Fibroblast of lung (primary cell): ENCODE data around the gene RPL22. TPM values are rescaled to one million over a fixed set of nuclear protein-coding genes. Genes with fewer than 3 reads are reported as not detected.

Source experiments
- DNase-seq, 2 donors: peaks; one replicate each; pipeline versions ENCODE4 v3.0.0 to v3.0.0-alpha.2; 2010; ENCODE audit warnings: low read depth in 2 of 2
- H2AFZ ChIP-seq: 2 replicates; pipeline ENCODE4 v1.5.1; 2012; ENCODE audit warnings: low read length, control low read depth, inconsistent platforms
- H3K27ac ChIP-seq: 2 replicates; pipeline ENCODE4 v1.5.1; 2011; ENCODE audit warnings: low read length, control low read depth; ENCODE audit not compliant: insufficient read depth
- H3K27me3 ChIP-seq: 2 replicates; pipeline ENCODE4 v1.5.1; 2011; ENCODE audit warnings: mild to moderate bottlenecking, low read length; ENCODE audit not compliant: control insufficient read depth, insufficient read depth
- H3K36me3 ChIP-seq: 2 replicates; pipeline ENCODE4 v1.5.1; 2011; ENCODE audit warnings: low read length; ENCODE audit not compliant: control insufficient read depth, insufficient read depth
- H3K4me1 ChIP-seq: 2 replicates; pipeline ENCODE4 v1.5.1; 2011; ENCODE audit warnings: low read length; ENCODE audit not compliant: control insufficient read depth, insufficient read depth; ENCODE audit errors: extremely low read depth
- H3K4me2 ChIP-seq: 2 replicates; pipeline ENCODE4 v1.5.1; 2011; ENCODE audit warnings: low read length, control low read depth; ENCODE audit not compliant: insufficient read depth; ENCODE audit errors: extremely low read depth
- H3K4me3 ChIP-seq, 4 experiments: fragments of 200-600 bp in 1 of 4; sonication (generic) in 1 of 4; replicated peaks in 1 of 4; 2 replicates each; pipeline ENCODE4 v1.5.1; 2011 to 2016; ENCODE audit warnings: low read length in 4 of 4, low read depth in 3 of 4, mild to moderate bottlenecking in 3 of 4, control low read depth in 2 of 4, inconsistent platforms in 1 of 4, mixed read lengths in 1 of 4; ENCODE audit not compliant: insufficient read depth in 1 of 4; ENCODE audit errors: control extremely low read depth in 1 of 4
- H3K79me2 ChIP-seq: 2 replicates; pipeline ENCODE4 v1.5.1; 2012; ENCODE audit warnings: mild to moderate bottlenecking, low read length, inconsistent platforms; ENCODE audit not compliant: control insufficient read depth, insufficient read depth
- H3K9ac ChIP-seq: 2 replicates; pipeline ENCODE4 v1.5.1; 2011; ENCODE audit warnings: mild to moderate bottlenecking, low read length, control low read depth; ENCODE audit not compliant: insufficient read depth
- H3K9me3 ChIP-seq: 2 replicates; pipeline ENCODE4 v1.5.1; 2012; ENCODE audit warnings: low read depth, low read length; ENCODE audit not compliant: control insufficient read depth, insufficient read depth
- H4K20me1 ChIP-seq: 2 replicates; pipeline ENCODE4 v1.5.1; 2011; ENCODE audit warnings: low read length; ENCODE audit not compliant: control insufficient read depth, insufficient read depth; ENCODE audit errors: extremely low read depth
- EZH2 ChIP-seq: IDR thresholded peaks from 2 replicates; pipeline ENCODE4 v1.5.1; 2012; ENCODE audit warnings: low read length, control low read depth, mild to moderate bottlenecking; ENCODE audit errors: missing control alignments
- polyA plus RNA-seq, 2 donors: library from polyadenylated mRNA; depleted of rRNA in 1 of 2; stranded (reverse) in 1 of 2; unstranded in 1 of 2; fragments of >200 nt; gene quantifications; 2 replicates each; pipeline ENCODE4 v1.2.1, GENCODE V29; 2011 to 2012; ENCODE audit warnings: missing spikeins in 1 of 2
- total RNA-seq: library from RNA; depleted of rRNA; stranded (reverse); fragments of >200 nt; gene quantifications from 2 replicates; pipeline ENCODE4 v1.2.1, GENCODE V29; 2014
- TF ChIP-seq, protein P1 (sequence below), 2 donors: IDR thresholded peaks in 1 of 2; conservative IDR thresholded peaks in 1 of 2; 1 replicate in 1 of 2; 2 replicates in 1 of 2; pipeline ENCODE4 v1.5.1; 2011 to 2012; ENCODE audit warnings: low read length in 2 of 2, control low read depth in 1 of 2, inconsistent platforms in 1 of 2, low read depth in 1 of 2, mild to moderate bottlenecking in 1 of 2

Gene RPL22
- total and polyA plus RNA-seq, 2 donors (not counting 1 experiment from before 2014, with no cell fraction given) = 159 to 369 TPM

DNA sequence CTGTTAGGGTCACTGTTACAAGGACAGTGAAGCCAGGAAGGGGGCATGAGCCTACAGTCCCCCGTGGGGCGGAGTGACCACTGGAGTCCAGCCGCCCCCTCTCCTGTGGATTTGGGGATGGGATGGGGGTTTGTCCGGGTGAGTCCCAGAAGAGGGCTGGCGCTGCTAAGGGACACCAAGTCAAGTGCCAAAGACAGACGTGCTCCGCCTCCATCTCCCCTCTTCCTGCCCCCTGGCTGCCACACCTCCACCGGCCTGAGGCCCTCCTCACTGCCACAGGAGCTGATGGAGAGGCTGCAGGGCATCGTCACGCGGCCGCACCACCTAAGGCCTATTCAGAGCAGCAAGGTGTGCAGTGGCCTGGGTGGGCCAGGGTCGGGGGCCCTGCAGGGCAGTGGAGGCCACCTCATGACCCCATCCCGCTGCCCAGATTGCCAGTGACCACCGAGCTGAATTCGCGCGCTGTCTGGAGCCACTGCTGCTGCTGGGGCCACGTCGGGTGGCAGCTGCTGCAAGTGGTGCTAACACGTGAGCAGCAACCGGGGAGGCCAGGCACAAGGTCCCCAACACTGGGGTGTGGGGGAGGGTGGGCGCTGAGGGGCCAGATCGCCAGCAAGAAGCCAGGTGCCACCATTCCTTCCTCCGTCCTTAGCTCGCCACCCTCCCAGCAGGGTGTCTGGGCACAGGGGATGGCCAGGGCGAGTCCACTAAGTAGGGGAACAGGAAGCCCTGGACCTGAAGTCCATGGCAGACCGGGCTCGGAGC is 11.4 kb upstream of the RPL22 start:
- H4K20me1 ChIP-seq = no peaks in the 10 kb centered on the region
- no peak overlapping the region for H3K9ac ChIP-seq
- no peaks in the 10 kb centered on the region for H3K36me3 ChIP-seq
- no peak overlapping the region for H3K4me2 ChIP-seq
- no peak overlapping the region for H3K27ac ChIP-seq
- TF ChIP-seq, protein P1, sequence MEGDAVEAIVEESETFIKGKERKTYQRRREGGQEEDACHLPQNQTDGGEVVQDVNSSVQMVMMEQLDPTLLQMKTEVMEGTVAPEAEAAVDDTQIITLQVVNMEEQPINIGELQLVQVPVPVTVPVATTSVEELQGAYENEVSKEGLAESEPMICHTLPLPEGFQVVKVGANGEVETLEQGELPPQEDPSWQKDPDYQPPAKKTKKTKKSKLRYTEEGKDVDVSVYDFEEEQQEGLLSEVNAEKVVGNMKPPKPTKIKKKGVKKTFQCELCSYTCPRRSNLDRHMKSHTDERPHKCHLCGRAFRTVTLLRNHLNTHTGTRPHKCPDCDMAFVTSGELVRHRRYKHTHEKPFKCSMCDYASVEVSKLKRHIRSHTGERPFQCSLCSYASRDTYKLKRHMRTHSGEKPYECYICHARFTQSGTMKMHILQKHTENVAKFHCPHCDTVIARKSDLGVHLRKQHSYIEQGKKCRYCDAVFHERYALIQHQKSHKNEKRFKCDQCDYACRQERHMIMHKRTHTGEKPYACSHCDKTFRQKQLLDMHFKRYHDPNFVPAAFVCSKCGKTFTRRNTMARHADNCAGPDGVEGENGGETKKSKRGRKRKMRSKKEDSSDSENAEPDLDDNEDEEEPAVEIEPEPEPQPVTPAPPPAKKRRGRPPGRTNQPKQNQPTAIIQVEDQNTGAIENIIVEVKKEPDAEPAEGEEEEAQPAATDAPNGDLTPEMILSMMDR (conservative IDR thresholded peaks at IDR 0.05 in 1 of 2, IDR thresholded peaks at IDR 0.05 in 1 of 2; ENCODE audit: low read depth in 1 of 2, low read length in 2 of 2) = no peak
- TF ChIP-seq EZH2 = no peak
- no peaks in the 10 kb centered on the region for H3K27me3 ChIP-seq
- no peaks in the 10 kb centered on the region for H3K4me1 ChIP-seq
- H2AFZ ChIP-seq = no peak overlapping the region
- no peak for DNase-seq
- no peak overlapping the region for H3K4me3 ChIP-seq
- no peaks in the 10 kb centered on the region for H3K9me3 ChIP-seq
- H3K79me2 ChIP-seq = no peaks in the 10 kb centered on the region

DNA sequence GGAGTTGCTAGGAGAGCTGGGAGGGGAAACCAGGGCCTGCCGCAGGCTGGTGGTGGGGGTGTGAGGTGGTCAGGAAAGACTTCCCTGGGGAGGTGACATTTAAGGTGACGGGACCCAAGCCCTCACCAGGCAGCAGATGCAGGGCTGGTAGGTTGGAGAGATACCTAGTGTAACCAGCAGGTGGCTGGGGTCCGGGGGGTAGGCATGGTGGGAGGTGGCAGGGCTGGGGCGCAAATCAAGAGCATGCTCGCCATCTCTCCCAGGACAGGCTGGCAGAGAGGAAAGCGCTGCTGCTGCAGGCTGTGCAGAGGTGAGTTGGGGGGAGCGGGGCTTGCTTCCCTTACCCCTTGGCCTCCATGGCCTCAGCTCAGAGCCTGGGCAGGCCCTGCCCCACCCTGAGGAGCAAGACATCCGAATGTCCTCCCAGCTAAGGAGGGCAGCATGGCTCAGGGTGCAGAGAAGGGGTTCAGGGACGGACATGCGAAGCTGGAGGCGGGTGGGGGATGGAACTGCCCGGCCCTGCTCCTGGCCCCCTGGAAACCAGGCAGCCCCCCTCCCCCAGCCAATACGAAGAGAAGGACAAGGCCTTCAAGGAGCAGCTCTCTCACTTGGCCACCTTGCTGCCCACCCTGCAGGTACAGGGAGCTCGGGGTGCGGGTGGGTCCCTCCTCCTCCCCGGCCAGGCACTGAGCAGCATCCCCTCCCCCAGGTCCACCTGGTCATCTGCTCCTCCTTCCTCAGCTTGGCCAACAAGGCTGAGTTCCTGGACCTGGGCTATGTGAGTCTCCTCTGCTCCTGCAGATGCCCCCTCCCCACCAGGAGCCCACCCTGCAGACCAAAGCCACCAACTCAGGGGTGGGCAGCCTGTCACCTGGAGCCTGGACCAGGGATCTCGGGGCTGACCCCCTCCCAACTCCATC is 10.5 kb upstream of the RPL22 start:
- H3K79me2 ChIP-seq = no peaks in the 10 kb centered on the region
- H3K27me3 ChIP-seq = no peaks in the 10 kb centered on the region
- H3K27ac ChIP-seq = no peak overlapping the region
- no peaks in the 10 kb centered on the region for H3K36me3 ChIP-seq
- H2AFZ ChIP-seq = no peak overlapping the region
- no peaks in the 10 kb centered on the region for H3K9me3 ChIP-seq
- H3K4me3 ChIP-seq = peak overlapping the region in 3 of 4 experiments; percentile 23 to 47 (median 33)
- peak overlapping the region; percentile 23 for H3K4me2 ChIP-seq
- DNase-seq = no peak
- peaks cover 1% of the 10 kb centered on the region for H3K4me1 ChIP-seq
- TF ChIP-seq EZH2 = no peak
- TF ChIP-seq, protein P1 (conservative IDR thresholded peaks at IDR 0.05 in 1 of 2, IDR thresholded peaks at IDR 0.05 in 1 of 2; ENCODE audit: low read depth in 1 of 2, low read length in 2 of 2) = peak in 1 of 2 donors; percentile 23
- no peaks in the 10 kb centered on the region for H4K20me1 ChIP-seq
- H3K9ac ChIP-seq = no peak overlapping the region
